Duodenal mucosa (tissue), 2 donors: ENCODE results near the gene TTC17.
"Not testable (repeated sequence)": the region's sequence is repeated elsewhere in the genome, so short reads cannot be mapped to it uniquely, and the experiment has no call there.

ENCODE experiments used
- H3K27ac ChIP-seq: one replicate; pipeline ENCODE4 v1.7.0; 2013; ENCODE audit warnings: low read depth, low read length
- H3K27me3 ChIP-seq, 2 donors: one replicate each; pipeline ENCODE4 v1.7.0; 2013; ENCODE audit warnings: low read length in 2 of 2, control low read depth in 1 of 2; ENCODE audit not compliant: insufficient read depth in 2 of 2, control insufficient read depth in 1 of 2
- H3K36me3 ChIP-seq, 2 donors: one replicate each; pipeline ENCODE4 v1.7.0; 2013; ENCODE audit warnings: low read length in 2 of 2, control low read depth in 1 of 2; ENCODE audit not compliant: insufficient read depth in 2 of 2, control insufficient read depth in 1 of 2
- H3K4me1 ChIP-seq, 2 donors: one replicate each; pipeline ENCODE4 v1.7.0; 2013; ENCODE audit warnings: low read length in 2 of 2, control low read depth in 1 of 2; ENCODE audit not compliant: insufficient read depth in 2 of 2, control insufficient read depth in 1 of 2
- H3K4me3 ChIP-seq, 2 donors: one replicate each; pipeline ENCODE4 v1.7.0; 2013; ENCODE audit warnings: low read length in 2 of 2, low read depth in 1 of 2
- H3K9ac ChIP-seq, 2 donors: one replicate each; pipeline ENCODE4 v1.7.0; 2013; ENCODE audit warnings: low read length in 2 of 2, low read depth in 1 of 2
- H3K9me3 ChIP-seq, 2 donors: one replicate each; pipeline ENCODE4 v1.7.0; 2013; ENCODE audit warnings: low read length in 2 of 2, control low read depth in 1 of 2; ENCODE audit not compliant: control insufficient read depth in 1 of 2

The TTC17 gene

DNA sequence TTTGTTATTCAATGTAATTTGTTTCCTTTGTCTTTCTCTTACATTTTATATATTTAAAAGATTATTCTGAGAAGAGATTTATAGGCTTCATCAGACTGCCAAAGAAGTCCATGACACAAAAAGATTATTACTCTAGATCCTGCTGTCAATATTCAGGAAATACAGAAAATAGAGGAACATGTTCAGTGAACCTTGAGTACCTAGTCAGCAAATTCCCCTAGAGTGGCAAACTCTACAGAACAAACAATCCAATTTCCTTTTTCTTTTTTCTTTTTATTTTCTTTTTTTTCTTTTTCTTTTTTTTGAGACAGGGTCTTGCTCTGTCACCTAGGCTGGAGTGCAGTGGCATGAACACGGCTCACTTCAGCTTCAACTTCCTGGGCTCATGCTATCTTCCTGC is 23.9 kb downstream of the TTC17 start:
- no peak overlapping the region for H3K4me3 ChIP-seq
- no peak overlapping the region for H3K27ac ChIP-seq
- H3K9me3 ChIP-seq = no peaks in the 10 kb centered on the region
- no peak overlapping the region for H3K9ac ChIP-seq
- H3K36me3 ChIP-seq = peaks cover 3 to 9% of the 10 kb centered on the region in 2 donors
- H3K27me3 ChIP-seq = no peaks in the 10 kb centered on the region
- peaks cover 0 to 10% of the 10 kb centered on the region in 2 donors for H3K4me1 ChIP-seq

DNA sequence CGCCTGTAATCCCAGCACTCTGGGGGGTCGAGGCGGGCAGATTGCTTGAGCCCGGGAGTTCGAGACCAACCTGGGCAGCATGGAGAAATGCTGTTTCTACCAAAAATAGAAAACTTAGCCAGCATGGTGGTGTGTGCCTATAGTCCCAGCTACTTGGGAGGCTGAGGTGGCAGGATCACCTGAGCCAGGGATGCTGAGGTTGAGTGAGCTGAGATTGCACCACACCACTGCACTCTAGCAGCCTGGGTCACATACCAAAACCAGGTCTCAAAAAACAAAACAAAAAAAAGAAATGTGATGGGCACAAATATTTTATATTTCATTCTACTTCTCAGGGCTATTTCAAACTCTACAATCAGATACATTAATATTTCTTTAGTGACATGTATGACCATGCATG is 25.7 kb downstream of the TTC17 start:
- Histone ChIP-seq H3K9ac (no peak overlapping the region), H3K27me3 (no peaks in the 10 kb centered on the region), H3K4me1 (peaks cover 0 to under 1% of the 10 kb centered on the region in 2 donors), H3K4me3 (no peak overlapping the region), H3K27ac (no peak overlapping the region), H3K36me3 (peaks cover 6 to 9% of the 10 kb centered on the region in 2 donors), H3K9me3 (no peaks in the 10 kb centered on the region)

DNA sequence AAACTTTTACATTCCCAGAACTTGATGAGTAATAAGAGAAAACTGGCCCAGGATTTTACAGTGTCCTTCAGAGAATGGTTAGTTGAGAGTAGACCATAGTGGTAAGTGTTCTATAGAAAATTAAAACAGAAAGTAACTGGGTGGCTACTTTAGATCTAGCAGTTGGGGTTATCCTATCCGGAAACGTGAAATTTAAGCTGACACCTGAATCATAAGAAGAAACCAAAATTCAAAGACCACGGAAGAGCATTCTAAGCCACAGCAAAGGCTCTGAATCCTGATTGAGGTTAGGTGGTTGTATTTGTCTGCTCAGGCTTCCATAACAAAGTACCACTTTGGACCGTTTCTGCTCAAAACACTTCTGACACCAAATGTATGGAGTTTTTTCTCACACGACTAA is 34.0 kb downstream of the TTC17 start:
- peaks cover 29 to 42% of the 10 kb centered on the region in 2 donors for H3K36me3 ChIP-seq
- no peak overlapping the region for H3K4me3 ChIP-seq
- peaks cover 10 to 14% of the 10 kb centered on the region in 2 donors for H3K4me1 ChIP-seq
- H3K27ac ChIP-seq = no peak overlapping the region
- no peaks in the 10 kb centered on the region for H3K9me3 ChIP-seq
- H3K9ac ChIP-seq = no peak overlapping the region
- H3K27me3 ChIP-seq = no peaks in the 10 kb centered on the region

DNA sequence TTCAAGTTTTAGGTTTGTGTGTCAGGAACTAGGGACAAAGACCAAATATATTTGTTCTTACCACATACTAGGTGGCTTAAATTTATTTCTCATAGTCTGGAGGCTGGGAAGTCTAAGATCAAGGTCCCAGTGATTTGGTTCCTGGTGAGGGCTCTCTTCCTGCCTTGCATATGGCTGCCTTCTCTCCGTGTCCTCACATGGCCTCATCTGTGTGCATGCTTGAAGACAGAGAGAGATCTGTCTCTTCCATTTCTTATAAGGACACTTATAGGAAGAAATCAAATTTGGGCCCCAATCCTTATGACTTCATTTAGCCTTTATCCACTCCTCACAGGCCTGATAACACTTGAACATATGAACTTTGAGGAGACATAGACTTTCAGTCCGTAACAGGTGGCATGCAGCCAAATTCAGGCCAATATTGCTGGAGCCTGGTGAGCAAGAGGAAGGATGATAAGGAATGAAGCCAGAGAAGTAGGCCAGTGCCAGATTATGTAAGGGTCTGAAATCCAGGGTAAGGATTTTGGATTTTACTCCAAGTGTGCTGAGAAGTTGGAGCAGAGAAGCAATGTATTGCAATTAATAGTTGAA is 35.1 kb downstream of the TTC17 start:
- peaks cover 33 to 53% of the 10 kb centered on the region in 2 donors for H3K36me3 ChIP-seq

DNA sequence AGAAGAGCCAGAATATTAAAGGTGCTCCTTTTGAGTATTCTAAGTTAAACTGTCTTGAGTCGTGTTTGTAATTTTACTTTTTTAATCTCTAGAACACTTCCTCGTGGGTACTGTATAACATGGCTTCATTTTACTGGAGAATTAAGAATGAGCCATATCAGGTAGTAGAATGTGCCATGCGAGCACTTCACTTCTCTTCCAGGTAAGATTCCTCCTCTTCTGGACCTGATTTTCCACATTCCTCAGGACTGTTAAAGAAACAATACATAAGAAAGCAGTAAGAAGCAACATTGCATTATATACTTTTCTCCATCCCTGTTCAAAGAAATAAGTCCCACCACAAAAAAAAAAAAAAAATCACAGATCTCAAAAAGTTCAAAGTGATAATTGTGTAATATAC is 37.9 kb downstream of the TTC17 start:
- H3K27ac ChIP-seq = no peak overlapping the region

More for the DNA sequence above, 35.1 kb downstream of the TTC17 start:
- H3K4me3 ChIP-seq = no peak overlapping the region
- no peaks in the 10 kb centered on the region for H3K9me3 ChIP-seq
- no peak overlapping the region for H3K27ac ChIP-seq
- no peak overlapping the region for H3K9ac ChIP-seq
- H3K27me3 ChIP-seq = no peaks in the 10 kb centered on the region
- peaks cover 10 to 14% of the 10 kb centered on the region in 2 donors for H3K4me1 ChIP-seq

DNA sequence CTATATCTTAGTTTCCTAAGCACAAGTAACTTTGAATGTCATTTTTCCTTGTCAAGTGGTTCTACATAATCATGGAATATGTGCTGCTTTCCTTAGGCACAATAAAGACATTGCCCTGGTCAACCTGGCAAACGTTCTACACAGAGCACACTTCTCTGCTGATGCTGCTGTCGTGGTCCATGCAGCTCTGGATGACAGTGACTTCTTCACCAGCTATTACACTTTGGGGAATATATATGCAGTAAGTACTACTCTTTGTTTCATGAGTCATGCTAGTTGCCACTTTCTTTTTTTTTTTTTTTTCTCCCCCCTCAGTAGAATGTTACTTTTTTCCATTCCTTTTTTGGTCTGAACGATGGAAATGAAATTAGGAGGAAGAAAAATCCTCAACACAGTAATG is 38.5 kb downstream of the TTC17 start:
- Histone ChIP-seq H3K4me1 (peaks cover 10 to 14% of the 10 kb centered on the region in 2 donors), H3K4me3 (no peak overlapping the region), H3K9ac (no peak overlapping the region), H3K36me3 (peaks cover 37 to 78% of the 10 kb centered on the region in 2 donors), H3K27ac (no peak overlapping the region), H3K27me3 (no peaks in the 10 kb centered on the region), H3K9me3 (no peaks in the 10 kb centered on the region)

More for the DNA sequence above, 37.9 kb downstream of the TTC17 start:
- Histone ChIP-seq H3K27me3 (no peaks in the 10 kb centered on the region), H3K4me3 (no peak overlapping the region), H3K9ac (no peak overlapping the region), H3K36me3 (peaks cover 41 to 80% of the 10 kb centered on the region in 2 donors), H3K4me1 (peaks cover 10 to 14% of the 10 kb centered on the region in 2 donors), H3K9me3 (no peaks in the 10 kb centered on the region)

DNA sequence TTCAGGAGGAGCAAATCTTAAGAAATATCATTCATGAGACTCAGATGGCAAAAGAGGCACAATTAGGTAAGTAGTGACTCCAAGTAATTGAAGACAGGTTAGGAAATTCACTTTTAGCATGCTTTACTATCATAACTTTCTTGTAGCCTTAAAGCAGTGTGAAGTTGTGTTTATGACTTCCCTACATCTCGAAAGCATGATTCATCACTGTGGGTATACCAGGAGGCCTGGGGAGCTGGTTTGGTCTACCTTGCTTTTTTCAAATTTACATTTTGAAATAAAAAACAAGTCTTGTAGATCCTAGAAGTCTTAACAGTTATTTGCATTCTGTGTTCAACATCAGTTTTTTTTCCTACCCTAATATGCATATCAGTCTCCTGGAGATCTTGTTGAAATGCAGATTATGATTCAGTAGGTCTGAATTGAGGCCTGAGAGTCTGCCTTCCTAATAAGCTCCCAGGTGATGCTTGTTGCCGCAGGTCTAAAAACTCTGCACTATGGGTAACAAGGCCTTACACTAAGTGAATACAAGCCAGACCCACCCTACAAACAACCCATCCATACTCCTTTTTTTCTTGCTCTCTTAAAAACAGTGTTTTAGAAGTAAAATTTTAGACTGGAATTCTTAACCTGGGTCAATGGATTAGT is 41.4 kb downstream of the TTC17 start:
- Histone ChIP-seq H3K9ac (no peak overlapping the region), H3K9me3 (no peaks in the 10 kb centered on the region), H3K4me1 (peaks cover 0 to 7% of the 10 kb centered on the region in 2 donors), H3K4me3 (no peak overlapping the region), H3K27me3 (no peaks in the 10 kb centered on the region), H3K27ac (no peak overlapping the region), H3K36me3 (peaks cover 40 to 75% of the 10 kb centered on the region in 2 donors)

DNA sequence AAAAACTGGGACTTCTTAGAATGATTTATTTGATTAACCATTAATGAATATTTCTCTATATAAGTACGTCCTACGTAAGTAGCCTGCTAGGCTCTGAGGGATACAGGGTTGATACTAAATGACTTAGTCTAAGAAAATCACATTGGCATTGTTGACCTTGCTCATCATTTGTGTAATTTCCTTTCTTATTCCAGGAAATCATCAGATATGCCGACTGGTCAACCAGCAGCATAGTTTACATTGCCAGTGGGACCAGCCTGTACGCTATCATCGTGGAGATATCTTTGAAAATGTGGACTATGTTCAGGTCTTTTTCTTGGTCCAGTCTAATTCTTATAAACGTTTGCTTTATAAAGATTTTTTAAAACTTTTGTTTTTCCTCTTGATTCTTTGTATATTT is 42.5 kb downstream of the TTC17 start:
- H3K27ac ChIP-seq = no peak overlapping the region
- peaks cover 47 to 85% of the 10 kb centered on the region in 2 donors for H3K36me3 ChIP-seq
- no peak overlapping the region for H3K4me3 ChIP-seq
- no peaks in the 10 kb centered on the region for H3K27me3 ChIP-seq
- no peak overlapping the region for H3K9ac ChIP-seq
- H3K4me1 ChIP-seq = peaks cover 0 to 7% of the 10 kb centered on the region in 2 donors
- H3K9me3 ChIP-seq = no peaks in the 10 kb centered on the region

DNA sequence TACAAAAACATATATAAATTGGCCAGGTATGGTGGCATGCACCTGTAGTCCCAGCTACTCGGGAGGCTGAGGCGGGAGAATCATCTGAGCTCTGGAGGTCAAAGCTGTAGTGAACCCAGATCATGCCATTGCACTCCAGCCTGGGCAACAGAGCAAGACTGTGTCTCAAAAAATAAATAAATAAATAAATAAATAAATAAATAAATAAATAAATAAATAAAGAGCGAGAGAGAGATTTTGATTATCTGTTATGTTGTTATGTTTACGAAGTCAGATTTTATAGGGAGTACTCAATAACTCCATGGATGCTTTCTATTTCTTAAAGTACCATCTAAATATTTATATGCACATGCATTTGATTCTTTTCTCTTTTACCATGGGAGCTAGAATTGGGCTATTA is 43.1 kb downstream of the TTC17 start:
- peaks cover 43 to 81% of the 10 kb centered on the region in 2 donors for H3K36me3 ChIP-seq
- not testable (repeated sequence) for H3K9ac ChIP-seq, H3K4me1 ChIP-seq, H3K27ac ChIP-seq, H3K9me3 ChIP-seq, H3K4me3 ChIP-seq, H3K27me3 ChIP-seq

DNA sequence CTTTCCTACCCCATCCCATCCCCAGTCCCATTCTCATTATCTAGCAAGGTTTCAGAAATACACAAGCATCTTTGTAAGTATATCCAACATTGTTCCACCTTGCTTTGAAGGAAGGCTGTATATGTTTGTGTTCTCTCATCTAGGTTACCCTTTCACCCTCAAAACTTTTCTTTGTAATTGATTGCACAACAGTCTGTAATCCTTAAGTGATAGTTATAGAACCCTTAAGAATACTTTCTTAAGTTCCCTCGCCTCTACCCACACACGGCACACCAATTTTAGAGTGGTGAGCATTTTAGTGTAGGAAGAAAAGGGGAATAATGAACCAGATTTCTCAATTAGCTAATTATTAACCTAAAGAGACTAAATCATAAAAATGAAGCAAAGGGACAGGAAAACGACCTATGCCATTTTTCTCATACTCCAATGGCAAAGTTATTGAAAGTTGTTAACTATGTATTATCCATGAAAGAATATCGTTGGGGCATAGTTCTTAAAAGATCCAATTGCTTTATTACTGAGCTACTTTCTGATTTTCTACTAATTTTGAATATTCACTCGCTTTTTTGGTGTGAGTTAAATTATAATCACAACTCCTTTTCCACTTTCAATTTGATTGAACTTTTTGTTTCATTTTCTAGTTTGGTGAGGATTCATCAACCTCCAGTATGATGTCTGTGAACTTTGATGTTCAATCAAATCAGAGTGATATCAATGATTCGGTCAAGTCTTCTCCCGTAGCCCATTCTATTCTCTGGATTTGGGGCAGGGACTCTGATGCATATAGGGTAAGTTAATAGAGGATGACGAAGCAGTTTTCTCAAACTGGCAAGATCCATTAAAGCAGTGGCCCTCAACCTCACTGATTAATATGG is 44.9 kb downstream of the TTC17 start:
- Histone ChIP-seq H3K4me1 (peaks cover 0 to 7% of the 10 kb centered on the region in 2 donors), H3K27ac (no peak overlapping the region), H3K9ac (no peak overlapping the region), H3K9me3 (no peaks in the 10 kb centered on the region), H3K27me3 (no peaks in the 10 kb centered on the region), H3K4me3 (no peak overlapping the region), H3K36me3 (peaks cover 38 to 79% of the 10 kb centered on the region in 2 donors)
